ENCODE measurements around the gene ANXA10.
"Not testable (repeated sequence)": the region's sequence is repeated elsewhere in the genome, so short reads cannot be mapped to it uniquely, and the experiment has no call there.

The ANXA10 gene

DNA sequence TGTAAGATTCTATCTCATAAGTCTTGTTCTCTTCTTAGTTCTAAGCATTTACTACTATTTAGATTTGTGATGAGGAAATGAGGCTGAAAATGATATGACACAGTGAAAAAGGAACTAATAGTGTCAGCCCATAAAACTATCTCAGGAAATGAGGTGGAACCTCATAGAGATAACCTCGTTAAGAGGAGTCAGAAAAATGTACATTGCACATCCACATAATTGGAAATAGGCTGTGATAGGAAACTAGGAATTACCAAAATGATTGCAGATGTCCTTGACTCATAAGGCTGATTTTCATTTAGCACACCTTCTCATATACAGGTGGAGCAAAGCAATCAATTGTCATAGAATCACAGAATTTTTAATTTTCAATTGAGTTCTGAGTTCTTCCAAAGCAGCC, 26.8 kb downstream of the ANXA10 start:
- FAIRE-seq, result no peak

DNA sequence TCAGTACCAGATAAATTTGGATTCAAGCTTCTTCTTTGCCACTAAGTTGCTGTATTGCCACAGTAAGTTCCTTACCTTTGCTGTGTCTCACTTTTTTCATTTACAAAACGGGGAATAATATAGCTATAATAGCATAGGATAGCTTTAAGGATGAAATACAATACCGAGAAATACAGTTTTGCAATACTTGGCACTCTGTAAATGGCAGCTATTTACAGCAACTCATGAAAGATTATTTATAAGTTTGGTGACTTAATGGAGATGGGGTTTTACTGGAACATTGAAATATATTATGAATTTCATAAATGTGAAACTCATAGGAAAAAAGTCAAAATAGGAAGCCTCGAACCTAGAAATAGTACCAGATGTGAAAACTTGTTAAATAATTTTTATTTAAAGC, 27.6 kb downstream of the ANXA10 start:
- FAIRE-seq, result peak; percentile 19

DNA sequence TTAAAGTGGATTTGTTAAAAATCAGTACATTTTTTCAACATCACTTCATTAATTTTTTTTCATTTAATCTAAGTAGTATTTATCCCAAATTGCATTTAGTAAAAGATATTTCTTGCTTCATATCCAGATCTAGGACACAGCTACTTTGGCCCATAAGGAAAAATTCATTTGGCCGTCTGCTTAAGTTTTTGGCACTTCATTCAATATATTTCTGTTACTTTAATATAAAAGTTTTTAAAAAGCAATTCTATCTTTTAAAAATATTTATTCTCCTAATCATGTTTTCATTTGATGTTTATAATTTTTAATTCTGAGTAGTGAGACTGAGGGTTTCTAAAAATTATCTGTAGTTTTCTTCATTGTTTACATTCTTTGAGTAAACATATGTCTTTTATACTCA, 28.5 kb downstream of the ANXA10 start:
- peak; percentile 21 for FAIRE-seq

DNA sequence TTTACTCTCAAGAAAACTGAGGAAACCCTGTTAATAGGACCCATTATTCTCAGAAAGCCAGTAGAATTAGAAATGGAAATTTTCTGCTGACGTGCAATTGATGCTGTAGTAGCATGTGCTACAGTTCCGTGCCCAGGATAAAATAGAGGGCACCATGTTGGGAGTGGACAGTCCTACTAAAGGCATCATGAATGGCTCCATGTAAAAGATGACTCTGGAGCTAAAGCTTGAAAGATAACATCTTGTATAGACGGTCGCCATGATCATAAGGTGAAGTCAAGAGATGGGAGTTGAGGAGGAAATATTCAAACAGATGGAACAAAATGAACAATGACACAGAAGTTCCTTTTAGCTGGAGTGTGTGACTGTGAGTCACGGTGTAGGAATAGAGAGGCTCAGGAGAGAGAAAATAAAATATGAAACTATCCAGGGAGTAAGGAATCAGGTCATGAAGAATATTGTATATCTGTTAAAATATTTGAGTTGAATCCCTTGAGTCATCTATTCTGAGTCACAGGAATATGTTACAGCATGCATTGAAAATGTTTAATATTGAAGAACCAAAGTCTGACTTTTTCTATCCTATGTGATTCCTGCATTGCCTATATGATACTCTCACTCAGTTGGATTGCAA, 31.8 kb downstream of the ANXA10 start:
- no peak for FAIRE-seq

DNA sequence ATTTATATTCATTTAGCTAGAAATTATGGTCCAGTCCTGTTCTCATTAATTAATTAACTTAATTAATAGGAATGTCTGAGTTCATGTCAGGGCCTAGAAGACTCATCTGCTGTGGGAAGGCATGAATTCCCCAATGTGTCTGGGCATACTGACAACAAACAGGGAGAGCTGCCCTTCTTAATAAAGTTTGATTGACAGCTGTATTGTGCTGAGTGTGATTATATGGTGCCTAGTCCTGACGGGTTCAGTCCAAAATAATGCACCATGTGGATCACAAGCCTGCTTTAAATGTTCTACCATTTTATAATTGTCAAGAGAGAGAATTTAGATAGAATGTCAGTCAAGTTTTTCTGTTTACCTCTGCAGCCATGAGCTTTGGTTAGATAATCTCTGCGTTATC, 34.6 kb downstream of the ANXA10 start:
- no peak for FAIRE-seq

DNA sequence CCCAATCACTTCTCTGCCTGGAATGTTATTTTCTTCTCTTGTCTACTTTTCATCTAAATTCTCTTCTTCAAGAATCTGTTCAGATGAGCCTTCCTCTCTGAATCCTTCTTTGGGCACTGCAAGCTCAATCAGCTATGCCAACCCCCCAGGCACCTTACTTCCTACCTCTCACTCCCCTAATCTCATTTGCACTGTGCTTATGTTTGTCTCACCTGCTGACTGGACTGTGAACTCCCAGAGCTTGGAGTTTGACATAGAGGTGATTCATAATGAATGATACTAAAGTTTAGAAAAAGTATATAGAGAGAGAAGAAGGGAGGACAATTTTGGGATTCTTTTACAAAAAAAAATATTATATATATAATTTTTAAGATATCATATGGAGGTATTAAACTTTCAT, 36.3 kb downstream of the ANXA10 start:
- FAIRE-seq, result no peak

DNA sequence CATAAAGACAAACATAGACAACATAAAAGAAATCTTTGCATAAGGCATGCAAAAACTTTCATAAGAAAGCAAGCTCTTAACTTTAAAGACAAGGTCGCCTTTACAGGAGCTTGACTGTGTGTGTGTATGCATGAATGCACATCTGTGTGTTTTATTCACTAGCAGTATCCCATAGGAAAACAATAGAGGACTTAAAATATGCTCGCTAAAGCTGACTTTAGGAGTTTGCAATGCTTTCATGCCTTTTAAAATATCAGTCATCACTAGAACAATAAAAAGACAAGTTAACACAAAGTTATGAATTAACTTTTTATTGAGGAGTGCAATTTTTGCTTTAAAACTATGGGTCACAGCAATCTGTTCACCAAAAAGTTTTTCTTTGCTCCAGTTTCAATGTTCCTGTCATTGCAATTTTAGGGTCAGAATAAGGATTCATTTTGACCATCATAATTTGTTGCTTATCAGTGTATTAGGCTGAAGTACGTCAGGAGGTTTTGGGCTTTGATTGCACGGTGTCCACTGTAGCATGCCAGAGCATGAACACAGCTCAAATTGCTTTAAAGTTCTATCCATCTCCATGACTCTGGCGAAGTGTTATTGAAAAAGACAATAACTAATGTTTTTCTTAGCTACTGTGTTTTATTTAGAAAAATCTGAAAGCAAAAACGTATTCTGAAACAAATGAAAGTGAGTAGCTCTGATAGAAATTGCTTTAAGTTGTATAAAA, 36.9 kb downstream of the ANXA10 start:
- FAIRE-seq, result no peak

DNA sequence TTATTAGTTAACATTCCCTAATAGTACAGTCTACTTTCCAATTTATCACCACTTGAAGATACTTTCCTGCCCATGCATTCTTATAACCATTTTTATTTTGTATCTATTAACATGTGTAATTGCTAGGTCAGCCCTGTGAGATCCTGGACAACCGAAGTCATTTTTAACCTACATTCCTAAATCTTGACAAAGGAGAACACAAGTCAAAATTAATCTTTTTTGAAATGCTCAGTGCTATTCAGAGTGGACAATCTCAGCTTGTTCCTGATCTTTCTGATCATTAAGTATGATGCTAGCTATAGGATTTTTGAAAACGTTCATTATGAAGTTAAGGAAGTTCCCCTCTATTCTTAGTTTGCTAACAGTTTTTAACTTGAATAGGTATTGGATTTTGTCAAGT, 37.5 kb downstream of the ANXA10 start:
- FAIRE-seq, result no peak

DNA sequence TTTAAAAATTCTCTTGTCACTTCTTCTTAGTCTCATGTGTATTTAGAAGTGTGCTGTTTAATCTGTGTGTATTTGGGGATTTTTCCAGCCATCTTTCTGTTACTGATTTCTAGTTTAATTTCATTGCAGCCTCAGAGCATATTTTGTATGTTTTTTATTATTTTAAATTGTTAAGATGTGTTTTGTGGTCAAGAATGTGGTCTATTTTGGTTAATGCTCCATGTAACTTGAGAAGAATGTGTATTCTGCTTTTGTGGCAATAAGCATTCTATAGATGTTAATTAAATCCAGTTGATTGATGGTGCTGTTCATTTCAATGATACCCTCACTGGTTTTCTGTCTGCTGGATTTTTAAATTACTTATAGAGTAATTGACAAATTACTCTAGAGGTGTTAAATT, 38.9 kb downstream of the ANXA10 start:
- no peak for FAIRE-seq

DNA sequence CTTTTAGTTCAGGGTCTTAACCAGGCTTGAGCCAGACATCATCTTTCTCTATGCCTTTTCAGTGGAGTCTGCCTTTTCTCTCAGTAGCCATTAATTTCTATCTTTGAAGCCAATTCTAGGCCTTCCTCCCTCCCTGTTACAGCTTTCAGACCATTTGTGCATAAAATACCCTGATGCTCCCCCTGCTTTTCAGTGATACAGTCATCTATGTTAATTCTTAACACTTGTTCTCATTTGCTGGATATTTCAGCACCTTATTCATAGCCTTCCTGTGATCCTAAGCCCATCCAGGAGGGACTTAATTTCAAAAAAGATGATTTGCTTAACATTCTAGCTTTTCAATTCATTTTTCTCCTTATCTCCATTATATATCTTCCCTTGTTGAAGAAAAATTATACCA, 42.3 kb downstream of the ANXA10 start:
- FAIRE-seq, result no peak

DNA sequence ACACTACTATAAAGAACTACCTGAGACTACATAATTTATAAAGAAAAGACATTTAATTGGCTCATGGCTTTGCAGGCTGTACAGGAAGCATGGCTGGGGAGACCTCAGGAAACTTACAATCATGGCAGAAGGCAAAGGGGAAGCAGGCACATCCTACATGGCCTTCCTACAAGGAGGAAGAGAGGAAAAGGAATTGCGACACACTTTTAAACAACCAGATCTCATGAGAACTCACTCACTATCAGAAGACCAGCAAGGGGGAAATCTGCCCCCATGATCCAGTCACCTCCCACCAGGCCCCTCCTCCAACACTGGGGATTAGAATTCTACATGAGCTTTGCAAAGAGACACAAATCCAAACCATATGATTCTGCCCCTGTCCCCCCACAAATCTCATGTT, 43.5 kb downstream of the ANXA10 start:
- not testable (repeated sequence) for FAIRE-seq

DNA sequence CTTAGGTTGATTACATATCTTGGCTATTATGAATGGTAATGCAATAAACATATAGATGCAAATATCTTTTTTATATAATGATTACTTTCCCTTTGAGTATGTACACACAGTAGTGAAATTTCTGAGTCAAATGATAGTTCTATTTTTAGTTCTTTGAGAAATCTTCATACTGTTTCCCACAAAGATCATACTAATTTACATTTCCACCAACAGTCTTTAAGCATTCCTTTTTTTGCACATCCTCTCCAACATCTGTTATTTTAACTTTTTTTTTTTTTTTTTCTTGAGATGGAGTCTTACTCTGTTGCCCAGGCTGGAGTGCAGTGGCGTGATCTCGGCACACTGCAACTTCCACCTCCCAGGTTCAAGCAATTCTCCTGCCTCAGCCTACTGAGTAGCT, 45.4 kb downstream of the ANXA10 start:
- not testable (repeated sequence) for FAIRE-seq

DNA sequence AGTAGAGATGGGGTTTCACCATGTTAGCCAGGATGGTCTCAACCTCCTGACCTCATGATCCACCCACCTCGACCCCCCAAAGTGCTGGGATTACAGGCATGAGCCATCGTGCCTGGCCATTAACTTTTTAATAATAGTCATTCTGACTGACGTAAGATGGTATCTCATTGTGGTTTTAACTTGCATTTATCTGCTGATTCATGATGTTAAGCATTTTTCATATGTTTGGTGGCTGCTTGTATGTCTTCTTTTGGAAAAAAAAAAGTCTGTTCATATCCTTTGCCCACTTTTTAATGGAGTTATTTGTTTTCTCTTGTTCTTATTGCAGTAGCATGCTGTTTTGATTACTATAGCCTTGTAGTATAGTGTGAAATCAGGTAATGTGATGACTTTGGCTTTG, 45.8 kb downstream of the ANXA10 start:
- FAIRE-seq, result no peak

DNA sequence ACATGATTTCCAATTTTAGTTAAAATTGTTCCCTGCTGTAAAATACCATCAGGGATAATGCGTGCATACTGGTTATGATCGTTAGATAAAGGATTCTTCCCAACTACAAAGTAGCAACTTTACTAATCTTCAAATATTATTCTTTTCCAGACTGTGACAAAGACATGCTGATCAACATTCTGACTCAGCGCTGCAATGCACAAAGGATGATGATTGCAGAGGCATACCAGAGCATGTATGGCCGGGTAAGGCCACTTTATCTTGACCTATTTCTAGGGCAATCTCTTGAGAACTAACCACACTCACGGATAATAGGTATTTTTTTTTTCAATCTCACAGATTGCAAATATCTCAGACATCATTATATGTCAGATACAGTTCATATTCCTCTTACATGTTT, 47.0 kb downstream of the ANXA10 start:
- FAIRE-seq, result no peak

DNA sequence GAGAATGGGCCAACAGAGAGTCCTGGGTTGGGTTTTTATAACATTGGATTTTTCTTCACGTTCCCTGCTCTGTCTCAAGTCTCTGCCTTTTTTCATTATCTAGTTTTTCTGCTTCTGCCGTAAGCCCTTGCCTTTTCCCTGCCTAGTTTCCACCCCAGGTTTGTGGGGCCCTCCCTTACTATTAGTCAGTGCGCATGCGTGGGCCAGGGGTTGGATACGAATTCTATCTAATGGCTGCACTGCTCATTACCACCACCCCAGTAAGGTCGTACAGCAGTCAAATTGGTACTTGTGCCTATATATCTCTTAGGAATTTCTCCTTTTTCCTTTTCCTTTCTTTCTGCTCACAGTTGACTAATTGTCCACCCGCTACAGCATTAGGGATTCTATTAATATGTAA, 49.4 kb downstream of the ANXA10 start:
- no peak for FAIRE-seq

DNA sequence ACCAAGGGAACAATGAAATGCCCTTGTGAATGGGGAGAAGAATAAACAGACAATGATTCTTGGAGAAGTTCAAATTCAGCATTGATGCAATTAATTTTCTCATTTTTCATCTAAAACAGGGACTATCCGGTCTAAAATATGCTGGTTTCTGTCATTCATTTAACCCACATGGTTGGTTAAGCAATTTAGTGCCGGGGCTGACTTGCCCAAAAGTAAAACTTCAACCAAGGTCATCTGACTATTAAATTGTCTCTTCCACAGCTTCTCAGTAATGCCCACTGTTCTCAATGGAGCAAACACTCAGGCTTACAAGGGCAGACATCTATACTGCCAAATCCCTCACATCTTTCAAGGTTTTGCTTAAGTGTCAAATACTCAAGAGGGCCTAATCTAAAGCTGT, 51.3 kb downstream of the ANXA10 start:
- FAIRE-seq, result no peak

DNA sequence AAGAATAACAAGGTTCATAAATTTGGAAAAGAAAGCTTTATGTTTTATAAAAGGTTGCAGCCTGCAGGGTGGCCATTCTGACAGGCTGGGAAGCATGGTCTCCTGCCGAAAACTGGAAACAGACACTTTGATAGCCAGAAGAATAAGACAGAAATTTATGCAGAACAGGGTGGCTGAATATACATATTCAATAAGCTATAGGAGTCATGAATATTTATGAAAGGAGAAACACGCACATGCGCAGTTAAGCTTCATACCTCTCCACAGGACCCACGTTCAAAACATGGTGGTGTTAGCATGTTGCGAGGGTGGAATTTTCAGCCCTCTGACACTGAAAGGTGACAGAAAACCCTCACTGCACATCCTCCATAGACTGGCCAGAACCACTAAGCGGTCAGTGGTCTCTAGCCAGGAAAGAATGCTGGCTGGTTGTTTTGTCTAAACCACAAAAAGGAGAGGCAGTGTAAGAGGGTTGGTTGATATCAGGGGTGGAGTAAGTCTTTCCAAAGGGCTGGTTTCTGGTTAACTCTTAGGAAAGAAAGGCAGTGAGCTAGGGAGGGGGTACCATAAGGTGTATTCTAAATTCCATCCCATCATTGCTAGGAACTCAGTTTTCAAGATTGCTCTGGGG, 58.2 kb downstream of the ANXA10 start:
- no peak for FAIRE-seq

DNA sequence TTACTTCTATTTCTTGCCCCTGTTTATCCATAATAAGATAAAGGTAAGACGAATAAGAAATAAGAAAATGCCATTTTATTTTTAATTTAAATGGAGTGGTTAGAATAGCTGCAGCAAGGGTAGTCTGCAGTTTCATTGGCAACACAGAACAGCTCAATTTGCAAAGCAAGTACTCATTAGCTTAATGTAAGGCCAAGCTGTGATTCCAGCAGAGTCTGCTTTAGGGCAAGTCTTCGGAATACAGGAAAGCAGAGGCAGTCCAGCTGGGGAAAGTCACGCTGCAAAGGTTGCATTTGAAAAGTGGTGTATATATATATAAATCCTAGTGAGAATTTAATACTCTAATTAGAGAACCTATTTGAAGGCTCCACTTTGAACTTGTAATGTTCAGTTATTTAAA, 59.0 kb downstream of the ANXA10 start:
- no peak for FAIRE-seq

DNA sequence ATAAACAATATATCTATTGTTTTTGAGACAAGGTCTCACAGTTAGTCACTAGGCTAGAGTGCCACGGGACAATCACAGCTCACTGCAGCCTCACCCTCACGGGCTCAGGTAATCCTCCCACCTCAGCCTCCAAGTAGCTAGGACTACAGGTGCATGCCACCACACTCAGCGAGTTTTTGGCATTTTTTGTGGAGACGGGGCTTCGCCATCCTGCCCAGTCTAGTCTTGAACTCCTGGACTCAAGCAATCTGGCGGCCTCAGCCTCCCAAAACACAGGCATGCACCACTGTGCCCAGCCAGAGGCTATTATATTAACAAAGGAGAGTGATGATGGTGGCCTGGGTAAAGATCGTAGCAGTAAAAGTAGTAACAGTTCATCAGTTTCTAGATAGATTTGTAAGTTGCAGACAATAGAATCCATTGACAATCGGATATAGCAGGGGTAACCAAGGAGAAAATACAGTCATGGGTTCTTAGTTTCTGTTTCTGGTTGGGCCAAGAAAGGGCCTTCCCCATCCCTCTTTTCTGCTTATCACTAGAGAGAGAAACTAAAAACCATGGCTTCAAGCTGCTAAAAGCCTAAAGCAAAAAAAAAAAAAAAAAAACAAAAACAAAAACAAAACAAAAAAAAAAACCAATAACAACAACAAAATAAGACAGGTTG, 60.6 kb downstream of the ANXA10 start:
- no peak for FAIRE-seq

DNA sequence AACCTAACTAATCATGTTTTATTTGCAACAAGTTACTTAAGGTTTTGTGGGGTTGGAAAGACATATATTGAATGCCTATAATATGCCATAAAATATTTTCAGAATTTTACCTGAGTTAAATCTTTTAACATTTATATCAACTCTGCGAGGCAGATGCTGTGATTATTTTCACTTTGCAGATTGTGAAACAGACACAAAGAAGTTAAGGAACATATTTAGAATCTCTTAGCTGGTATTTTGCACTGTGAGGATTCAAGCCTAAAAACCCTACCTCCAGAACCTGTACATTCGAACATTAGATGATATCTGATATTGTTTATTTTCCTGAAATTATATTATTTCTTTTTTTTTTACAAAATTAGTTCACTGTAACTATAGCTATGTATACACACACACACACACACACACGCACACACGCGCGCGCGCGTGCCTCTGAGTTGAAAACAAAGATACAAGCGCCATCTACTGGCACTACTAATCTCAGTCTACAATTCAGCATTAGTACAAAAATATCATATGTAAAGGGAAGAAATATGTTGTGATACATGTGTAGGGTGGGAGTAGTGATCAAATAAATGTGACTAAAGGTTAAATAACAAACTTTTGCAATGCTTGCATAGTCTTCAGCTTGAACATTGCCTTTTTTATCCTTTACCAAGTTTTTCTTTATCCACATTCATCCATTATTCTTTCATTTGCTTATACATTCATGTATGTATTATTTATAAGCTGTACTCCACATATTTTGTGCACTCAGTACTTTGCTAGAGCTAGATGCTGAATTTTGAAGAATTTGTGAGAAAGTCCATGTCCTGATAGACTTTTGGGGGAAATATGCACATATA, 61.5 kb downstream of the ANXA10 start:
- FAIRE-seq, result peak; percentile 88

DNA sequence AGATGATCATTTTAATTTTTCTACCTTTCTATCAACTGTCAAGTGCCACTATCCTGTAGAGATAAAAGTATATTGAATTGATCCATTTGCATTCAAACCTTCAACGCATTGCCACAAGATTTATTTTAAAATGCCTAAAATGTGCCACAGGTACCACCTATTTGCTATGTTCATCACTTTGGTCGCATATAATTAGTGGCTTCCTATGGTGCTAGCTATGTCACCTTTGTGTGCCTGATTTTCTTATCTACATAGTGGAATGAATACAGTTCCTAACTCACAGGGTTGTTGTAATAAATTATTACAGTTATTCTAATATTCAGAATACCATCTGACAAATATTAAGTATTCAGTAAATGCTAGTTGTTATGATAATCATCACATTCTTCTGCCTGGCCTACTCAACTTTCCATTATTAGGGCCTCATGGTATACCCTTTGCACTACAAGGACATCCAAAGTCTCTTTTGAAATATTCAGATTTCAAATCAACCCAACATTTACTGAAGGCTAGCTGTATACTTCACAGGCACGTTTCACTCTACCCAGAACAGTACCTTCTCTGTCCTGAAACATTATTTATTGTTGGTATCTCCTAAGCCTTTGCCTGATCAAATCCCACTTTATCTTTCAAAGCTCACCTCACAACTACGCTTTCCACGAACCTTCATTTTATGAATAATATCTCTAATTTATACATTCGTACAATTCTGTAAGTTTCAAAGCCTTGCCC, 62.4 kb downstream of the ANXA10 start:
- no peak for FAIRE-seq

DNA sequence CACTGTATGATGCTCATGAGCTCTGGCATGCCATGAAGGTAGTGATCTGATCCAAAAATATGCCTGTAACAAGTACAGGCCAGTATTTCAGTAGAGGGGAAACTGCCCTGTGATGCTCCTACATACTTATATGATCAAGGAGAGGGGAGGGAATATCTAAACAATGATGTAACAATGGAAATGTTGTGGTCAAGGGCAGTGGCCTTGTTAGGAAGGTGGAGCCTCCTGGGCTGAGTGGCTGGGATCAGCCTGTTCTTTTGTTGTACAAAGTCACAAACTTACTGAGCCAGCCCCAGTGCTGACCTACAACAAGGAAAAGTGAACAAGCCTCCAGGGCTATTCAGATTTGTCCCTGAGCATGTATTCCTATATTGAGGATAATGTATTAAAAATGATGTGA, 70.3 kb downstream of the ANXA10 start:
- no peak for FAIRE-seq
